Fibroblast of pulmonary artery (primary cell): ENCODE results near the gene ESRP2.

ENCODE experiments used
- DNase-seq: peaks from one replicate; pipeline ENCODE4 v3.0.0-alpha.2; 2010; ENCODE audit warnings: low read depth
- H3K4me3 ChIP-seq: replicated peaks from 2 replicates; pipeline ENCODE4 v1.5.1; 2011; ENCODE audit warnings: low read depth, mild to moderate bottlenecking, control low read depth, low read length, moderate library complexity
- CTCF ChIP-seq: IDR thresholded peaks from 2 replicates; pipeline ENCODE4 v1.5.1; 2011; ENCODE audit warnings: mild to moderate bottlenecking, control low read depth, low read length, inconsistent platforms; ENCODE audit errors: missing control alignments

The ESRP2 gene

GRCh38 chr16:68234188-68235107, 1.5 kb downstream of the ESRP2 start:
- TF ChIP-seq CTCF = no peak
- no peak overlapping the region for H3K4me3 ChIP-seq
- no peak for DNase-seq

- no peak overlapping the region for H3K4me3 ChIP-seq
- DNase-seq = no peak
- no peak for TF ChIP-seq CTCF
Measured at GRCh38 chr16:68233835-68234187, 2.1 kb downstream of the ESRP2 start.

- H3K4me3 ChIP-seq = no peak overlapping the region
- DNase-seq = no peak
- no peak for TF ChIP-seq CTCF
Measured at GRCh38 chr16:68233085-68233834, 2.7 kb downstream of the ESRP2 start.

- H3K4me3 ChIP-seq = no peak overlapping the region
- no peak for DNase-seq
- no peak for TF ChIP-seq CTCF
Measured at GRCh38 chr16:68232335-68232734, 3.6 kb downstream of the ESRP2 start.

- no peak for DNase-seq
- TF ChIP-seq CTCF = no peak
- no peak overlapping the region for H3K4me3 ChIP-seq
Measured at GRCh38 chr16:68231384-68232136, 4.4 kb downstream of the ESRP2 start.

GRCh38 chr16:68230956-68231355, 5.0 kb downstream of the ESRP2 start:
- H3K4me3 ChIP-seq = no peak overlapping the region
- no peak for DNase-seq
- no peak for TF ChIP-seq CTCF
